ENCODE data around the gene GCLC.

GCLC gene

DNA sequence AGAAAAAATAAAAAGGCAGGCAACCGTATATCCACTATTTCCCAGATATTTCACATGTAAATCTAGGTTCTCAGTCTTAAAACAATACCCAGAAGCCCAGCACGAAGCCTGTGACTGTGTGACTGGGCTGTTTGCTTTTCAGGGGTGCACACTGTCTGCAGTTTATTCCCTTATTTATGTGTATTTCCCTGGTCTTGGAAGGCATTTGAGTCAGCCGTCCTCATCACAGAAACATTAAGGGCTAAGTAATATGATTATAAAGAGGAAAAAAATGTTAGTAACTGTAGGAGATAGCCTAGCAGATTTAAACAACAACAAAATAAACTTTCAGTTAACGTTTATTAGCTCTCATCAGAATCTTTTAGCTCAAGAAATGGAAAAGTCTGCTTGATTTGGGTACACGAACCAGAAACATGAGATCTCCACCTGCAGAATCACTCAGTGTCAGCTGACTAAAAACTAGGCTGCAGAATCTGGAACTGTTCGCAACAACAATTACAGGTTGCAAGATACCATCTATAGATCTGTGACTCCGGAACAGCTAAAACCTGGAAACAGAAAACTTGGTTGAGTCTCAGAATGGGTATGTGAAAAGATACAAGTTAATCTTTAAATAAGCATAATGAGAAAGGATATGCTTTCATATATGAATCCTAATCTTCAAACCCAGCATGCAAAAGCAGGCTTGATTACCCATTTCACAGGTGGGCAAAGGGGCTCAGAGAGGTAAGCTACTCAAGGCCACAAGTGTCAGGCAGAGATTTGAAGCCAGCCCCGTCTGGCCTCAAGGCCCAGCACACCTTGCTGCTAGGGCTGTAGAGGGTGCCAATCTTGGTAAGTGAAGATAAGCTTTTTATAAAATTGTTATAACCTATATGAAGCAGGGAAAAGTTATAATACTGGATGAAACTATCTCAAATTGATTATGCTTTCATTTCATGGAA lies 21.1 kb downstream of the GCLC start:
- no peak for DNase-seq

DNA sequence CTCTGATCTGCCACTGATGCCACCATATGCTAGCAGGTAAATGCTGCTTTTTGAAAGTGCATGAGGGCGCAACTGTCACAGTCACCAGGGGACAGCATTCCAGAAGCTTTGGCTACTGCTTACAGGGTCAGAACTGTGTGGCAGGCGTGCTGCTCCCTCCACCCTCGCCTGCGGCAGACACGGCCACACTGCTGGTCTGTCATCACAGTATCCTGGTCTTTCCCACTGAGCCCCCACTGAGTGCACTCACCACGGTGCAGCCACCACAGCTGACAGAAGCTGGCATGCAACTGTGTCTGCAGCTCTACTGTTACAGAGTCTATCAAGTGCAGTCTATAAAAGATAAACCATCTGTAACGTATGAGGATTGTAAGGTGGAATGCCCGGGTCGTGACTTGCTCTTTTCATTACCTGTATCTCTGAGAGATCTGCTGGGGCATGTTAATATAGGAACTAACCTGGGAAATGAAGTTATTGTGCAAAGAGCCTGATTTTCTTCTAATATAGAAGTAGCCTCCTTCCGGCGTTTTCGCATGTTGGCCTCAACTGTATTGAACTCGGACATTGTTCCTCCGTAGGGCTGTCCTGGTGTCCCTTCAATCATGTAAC lies 24.5 kb downstream of the GCLC start:
- no peak for DNase-seq

DNA sequence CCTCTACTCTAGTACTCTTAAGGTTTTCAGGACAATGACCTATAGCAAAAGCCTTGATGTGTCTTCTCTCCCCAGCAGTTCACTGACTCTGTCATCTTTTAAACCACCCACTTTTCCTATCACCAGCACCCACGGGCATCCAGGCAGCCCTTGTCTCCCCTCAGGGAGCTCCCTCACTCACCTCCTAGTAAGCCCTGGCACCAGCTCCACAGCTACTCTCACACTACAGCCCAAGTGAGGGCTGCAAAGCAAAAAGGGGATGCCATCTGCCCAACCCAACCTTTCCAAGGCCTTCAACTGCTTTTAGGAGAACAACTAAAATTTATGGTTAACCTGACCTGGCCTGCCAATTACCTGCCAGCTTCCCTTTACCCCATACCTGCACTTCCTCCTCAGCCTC lies 26.0 kb downstream of the GCLC start:
- no peak for DNase-seq

DNA sequence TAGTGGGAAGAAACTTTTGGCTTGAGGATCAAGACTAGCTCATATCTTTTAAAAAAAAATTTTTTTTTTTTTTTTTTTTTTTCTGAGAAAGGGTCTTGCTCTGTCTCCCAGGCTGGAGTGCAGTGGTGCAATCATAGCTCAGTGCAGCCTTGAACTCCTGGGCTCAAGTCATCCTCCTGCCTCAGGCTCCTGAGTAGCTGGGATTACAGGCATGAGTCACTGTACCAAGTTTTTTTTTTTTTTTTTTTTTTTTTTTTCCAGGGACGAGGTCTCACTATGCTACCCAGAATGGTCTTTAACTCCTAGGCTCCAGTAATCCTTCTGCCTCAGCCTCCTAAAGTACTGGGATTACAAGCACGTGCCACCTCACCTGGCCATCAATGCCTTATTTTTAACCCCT lies 27.9 kb downstream of the GCLC start:
- DNase-seq, result no peak

DNA sequence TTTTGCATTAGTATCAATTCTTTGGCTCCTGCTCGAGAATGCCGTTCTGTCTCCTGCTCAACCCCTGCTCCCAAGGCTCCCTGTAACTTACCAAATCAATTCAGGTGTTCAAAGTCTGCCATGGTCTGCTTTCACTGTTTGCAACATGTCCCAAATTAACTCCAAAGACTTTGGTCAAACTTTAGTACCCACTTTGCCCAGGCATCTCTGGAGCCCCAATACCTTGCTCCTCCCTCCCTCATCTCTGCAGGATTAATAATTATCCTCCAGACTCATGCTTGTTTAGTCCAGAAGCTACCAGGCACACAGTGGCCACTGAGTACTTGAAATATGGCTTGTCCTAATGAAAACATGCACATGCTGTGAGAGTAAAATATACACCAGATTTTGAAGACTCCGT lies 30.2 kb downstream of the GCLC start:
- no peak for DNase-seq

DNA sequence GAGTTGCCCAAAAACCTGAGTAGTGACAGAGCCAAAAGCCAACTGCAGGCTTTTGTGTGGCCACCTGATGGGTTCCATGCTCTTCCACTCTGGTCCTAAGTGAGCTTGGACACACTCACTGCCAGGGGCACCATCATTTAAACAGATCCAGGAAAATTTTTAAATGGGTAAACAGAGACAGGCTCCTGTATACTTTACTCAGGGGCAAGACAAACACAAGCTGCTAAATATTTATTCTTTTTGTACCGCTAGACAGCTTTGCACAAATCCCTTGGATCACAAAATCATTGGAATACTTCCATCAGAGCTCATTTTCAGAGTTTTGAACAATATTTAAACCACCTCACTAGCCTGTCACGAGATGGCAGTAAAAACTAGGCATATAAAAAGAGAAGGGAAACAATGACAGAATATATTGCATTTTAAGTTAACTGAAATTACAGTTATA lies 31.4 kb downstream of the GCLC start:
- DNase-seq, result no peak

DNA sequence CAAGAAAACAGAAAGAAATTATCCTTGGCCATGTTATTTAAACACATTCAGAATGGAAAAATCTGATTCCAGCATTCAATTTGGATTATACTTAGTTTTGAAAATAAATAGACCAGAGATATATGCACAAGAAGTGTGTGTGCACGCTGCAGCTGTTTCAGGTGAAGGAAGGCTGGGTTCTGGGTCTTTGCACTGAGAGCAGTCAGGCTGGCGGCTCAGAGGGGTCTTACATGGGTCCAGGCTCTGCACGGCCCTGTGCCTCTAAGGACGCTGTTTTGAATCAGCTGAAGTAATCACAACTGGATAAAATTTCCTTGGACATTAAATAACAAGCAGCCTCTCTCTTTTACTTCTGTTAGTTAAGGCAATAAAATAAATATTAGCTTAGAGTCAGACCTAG lies 31.8 kb downstream of the GCLC start:
- DNase-seq, result no peak

DNA sequence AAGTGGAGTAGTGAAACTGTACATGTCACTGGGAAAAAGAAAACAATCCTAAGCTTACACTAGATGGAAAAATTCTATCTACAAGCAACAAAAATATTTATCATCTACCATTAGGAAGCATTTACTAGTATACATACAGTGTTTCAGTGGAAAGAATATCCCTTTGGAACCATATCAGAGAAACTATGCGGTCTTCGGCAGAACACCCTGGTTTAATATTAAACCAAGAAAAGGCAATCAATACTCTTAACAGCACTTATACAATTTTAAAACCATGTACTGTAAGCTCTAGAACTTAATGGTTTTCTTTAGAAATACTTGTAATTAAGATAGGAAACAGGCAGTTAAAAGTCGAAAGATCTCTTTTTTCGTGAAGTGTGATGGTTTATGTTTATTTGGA lies 32.3 kb downstream of the GCLC start:
- DNase-seq, result no peak

DNA sequence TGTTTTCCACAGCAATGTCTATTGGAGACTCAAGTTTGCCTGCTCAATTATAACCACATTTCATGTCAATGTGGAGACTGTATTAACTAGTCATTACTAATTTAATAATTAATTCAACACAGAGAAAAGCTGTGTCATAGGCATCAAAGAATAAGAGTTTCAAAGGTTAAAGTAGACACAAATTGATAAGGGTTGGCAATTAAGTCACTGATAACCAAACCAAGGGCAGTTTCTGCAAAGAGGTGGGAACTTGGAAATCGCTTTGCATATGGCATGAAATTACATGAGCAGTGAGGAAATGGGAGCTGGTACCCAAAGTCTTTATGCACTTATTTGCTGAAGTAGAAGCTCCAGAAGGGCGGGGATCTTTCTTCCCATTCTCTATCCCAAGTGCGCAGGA lies 34.2 kb downstream of the GCLC start:
- no peak for DNase-seq

DNA sequence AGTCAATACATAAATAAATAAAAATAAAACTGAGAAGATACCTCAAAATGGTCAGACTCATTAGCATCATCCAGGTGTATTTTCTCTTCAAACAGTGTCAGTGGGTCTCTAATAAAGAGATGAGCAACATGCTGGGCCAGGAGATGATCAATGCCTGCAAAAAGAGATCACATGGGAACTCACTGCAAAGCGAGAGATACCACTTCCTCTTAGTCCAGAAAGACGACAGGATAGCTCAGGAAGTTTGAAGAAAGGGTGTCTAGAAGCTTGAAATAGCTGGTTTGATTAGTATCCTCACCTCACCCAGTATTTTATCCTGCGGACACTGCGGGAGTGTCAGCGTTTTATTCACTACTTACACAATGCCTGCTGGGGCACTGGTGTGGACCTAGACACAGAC lies 38.0 kb downstream of the GCLC start:
- DNase-seq, result no peak

DNA sequence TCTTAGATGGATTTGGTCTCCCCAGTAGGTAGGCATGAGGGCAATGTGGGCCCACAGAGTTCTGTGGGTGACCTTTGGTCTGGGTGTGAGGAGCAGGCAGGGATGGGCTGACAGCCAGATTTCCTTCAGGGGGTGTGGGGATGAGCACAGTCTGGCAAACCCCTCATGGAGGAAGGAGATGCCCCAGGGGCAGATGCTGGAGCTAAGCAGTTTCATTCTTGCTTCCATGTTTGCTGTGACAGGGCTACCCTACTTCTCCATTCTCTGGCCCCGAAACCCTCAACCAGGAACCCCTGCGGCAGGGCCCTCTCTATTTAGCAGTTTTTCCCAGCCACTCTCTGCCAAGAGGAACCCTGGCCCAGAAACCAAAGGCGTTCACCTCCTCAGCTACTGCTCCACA lies 40.4 kb downstream of the GCLC start:
- DNase-seq, result no peak

DNA sequence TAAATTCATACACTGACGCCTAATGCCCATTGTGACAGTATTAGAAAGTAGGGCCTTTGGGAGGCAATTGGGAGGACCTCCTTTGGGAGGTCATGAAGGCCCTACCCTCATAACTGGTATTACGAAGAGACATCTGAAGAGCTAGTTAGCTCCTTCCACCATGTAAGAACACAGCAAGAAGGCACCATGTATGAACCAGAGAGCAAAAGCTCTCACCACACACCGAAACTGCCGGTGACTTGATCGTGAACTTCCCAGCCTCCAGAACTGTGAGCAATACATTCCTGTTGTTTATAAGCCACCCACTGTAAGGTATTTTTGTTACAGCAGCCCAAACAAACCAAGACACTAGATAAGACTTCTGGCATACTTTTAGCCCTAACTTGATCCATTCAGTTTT lies 41.8 kb downstream of the GCLC start:
- DNase-seq, result no peak

DNA sequence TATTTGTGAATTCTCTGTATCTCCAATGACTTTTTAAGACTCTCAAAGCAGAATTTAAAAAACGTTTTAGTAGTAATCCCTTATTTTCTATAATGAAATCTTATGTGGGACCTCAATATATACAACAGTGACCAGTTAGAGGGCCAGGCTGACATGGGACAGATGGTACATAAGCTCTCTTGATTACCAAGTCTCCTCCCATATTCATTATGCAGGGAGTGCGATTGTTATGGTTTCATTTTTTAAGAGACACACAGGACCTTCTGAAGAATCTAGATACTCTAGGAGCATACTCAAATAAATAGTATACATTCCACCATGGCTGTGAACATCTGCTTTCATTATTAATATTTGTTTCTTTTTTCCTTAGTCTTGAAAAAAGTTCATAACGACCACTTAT lies 43.5 kb downstream of the GCLC start:
- DNase-seq, result no peak

DNA sequence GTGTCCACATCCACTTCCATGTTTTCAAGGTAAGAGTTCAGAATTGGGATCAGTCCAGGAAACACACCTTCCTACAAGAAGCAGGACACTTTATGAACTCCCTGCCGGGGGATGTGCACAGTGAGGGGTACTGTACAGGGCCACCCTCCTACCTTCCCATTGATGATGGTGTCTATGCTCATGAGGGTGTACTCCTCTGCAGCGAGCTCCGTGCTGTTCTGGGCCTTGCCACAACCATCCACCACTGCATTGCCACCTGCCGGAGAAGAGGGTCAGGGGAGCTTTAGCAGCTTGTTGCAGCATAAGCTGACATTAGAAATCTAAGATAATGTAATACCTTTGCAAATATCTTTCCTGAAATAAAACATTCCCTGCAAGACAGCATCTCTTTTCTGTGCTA lies 44.8 kb downstream of the GCLC start:
- no peak for DNase-seq

DNA sequence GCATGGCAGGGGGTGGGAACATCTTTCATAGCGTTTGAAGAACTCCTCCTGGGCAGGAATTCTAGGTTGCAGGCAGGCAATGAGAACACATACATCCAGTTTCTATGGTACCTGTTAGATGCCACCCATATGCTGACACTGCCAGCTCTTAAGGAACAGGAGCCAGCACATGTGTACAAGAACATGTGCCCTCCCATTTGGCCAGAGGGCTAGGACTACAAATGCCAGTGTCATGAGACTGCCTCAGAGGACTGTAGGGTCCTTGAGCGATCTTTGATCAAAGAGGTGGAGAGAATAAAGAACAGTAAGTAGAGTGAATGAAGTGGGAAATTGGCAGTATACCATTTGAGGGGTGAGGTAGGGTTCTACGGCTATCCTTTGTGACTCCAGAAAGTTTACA lies 45.8 kb downstream of the GCLC start:
- no peak for DNase-seq

DNA sequence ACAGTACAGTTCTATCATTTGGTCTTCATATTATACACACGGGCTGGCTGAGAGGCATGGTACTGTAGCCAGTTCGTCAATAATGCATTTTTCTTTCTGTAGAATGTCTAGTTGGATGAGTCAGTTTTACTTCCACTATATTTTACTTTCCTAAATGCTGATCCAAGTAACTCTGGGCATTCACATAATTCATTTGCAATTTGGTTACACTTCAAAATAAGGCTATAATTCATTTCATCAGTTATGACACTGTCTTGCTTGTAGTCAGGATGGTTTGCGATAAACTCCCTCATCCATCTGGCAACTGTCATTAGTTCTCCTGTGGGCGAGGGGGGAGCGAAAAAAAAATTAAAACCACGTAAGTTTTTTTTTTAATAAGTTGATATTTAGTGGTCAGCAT lies 46.3 kb downstream of the GCLC start:
- no peak for DNase-seq

DNA sequence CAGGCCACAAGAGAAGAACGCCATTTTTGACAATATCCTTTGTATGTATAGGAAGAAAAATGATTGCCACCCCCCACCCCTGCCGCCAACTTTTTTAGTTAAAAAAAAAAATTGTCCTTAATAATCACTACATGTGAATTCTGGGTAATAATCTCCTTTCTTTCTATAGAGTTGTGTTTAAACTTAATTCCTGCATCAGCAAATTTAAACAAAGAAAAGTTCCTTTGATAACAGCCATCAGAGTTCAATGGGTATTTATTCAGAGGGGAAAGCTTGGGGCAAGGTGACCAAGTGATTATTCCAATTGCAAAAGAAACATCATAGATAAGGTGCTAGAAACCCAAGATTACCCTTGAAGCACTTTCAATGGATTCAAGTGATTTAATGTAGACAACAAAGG lies 47.0 kb downstream of the GCLC start:
- no peak for DNase-seq

DNA sequence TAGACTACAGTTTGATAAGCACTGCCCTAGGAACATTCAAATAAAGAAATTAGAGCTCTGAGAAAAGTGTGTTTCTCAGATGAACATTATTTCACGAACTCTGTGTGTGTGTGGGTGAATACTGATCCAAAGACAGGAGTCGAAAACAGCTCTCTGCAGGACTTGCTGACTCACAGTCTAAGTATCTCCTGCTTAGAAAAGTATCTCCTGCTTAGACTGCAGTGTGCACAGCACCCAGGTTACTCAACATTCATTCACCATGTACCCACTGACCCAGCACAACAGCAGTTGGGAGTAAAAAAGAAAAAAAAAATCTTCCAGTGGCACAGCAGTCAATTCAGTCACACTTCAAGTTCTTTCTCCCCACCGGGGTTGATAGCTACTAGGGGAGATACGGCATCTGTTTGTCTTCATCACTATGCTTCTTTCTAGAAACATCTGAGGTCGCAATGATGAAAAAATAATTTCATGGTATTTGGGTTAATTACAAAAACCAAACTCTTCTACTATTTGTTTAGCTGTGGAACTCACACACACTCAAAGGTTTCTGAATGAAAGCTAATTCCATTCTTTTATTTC lies 48.0 kb downstream of the GCLC start:
- DNase-seq, result no peak

DNA sequence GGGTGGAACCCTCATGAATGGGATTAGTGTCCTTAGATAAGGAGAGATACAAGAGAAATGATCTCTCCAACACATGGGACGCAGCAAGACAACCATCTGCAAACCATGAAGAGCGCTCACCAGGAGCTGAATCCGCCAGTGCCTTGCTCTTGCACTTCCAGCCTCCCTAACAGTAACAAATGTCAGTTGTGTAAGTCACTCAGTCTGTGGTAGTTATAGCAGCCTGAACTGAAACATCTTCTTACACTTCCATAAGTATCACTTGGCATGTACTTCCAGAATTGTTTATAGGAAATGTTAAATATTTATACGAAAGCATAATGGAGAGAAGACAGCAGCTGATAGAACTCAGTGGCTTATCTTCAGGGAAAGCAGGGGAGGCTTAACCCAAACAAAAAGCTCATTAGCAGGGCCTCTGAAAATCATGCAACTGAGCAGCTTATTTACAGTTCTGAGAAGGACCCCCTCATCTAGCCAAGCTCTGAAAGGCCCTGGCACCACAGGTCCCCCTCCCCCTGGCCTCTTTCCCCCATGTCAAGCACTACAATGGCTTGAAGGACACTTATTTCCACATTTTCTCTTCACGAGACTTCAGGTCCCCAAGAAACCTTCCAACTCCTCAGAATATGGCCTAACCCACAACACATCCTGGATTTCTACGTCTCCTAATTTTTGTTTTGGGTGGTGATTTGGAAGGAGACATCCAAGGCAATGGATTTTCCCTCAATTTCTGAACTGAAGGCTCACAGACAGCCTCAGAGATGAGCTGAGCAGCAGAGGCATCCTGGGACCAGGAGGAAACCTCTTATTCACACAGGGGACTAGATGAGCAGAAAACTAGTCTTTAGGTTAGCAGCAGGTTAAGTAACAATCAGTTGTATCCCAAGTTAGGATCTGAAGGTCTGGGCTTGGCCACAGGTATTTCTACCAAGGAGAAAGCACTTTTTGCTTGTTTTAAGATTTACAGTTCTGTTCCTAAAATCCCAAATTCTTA lies 49.1 kb downstream of the GCLC start:
- no peak for DNase-seq

DNA sequence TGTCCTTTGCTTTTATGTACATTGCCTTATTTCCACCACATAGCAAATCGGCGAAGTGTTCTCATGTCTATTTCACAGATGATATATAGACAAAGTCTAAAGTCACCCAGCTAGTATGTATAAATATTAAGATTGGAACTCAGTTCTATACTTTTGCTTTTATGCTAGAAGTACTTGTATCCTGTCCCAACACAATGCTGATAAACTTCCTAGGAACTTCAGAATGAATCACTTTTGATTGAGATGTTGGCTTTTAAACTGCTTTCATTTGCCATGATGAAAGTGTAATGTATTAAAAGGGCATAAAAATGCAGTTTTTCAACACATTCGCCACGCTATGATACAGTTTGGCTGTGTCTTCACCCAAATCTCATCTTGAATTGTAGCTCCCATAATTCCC lies 50.8 kb downstream of the GCLC start:
- DNase-seq, result no peak

DNA sequence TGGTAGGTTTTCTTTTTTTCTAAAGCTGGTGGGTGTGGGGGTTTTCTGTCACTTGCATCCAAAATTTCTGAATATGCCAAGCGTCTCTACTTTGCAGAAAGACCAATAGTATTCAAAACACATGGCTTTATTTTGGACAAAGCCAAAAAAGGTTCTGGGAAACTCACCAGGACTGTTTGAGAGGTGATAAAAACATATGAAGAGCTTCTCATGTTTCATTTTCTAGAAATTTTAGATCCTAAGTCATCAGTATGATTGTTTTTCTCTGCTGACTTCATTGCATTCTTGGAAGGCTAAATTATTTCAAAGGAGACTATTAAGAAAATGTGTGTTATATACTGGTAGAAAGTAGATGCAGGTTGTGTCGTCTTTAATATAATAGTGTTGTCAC lies 51.3 kb downstream of the GCLC start:
- DNase-seq, result no peak

DNA sequence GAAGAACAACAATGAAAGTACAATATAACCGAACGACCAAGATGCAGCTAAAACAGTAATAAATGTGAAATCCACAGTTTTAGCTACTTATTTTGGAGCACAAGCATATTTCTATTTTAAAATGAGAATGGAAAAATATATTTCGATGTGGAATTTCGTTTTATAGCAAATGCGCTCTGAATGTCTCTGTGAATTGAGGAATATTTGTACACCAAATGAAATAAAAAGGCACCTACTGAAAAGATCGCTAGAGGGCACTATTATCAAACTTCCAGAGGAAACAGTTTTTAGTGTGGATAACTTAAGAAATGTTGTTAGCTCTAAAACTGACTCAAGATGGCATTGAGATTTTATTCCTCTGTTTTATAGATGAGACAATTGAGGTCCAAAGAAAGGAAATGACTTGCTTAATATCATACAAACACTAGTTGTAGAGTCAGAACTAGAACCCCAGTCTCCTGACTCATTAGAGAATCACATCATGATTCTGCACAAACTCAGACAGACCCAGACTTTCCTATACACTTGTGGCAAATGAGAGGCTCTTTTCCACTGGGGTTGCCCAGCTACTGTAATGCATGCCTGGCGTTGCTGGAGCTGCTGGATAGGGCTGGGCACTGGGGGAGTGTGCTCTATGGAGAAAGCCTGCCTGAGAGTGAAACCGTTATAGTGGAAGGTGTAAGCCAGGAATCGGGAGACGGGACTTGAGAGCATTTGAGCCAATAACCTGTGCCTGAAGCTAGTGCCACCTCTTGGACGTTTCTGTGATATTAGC lies 51.9 kb downstream of the GCLC start:
- DNase-seq, result peak; percentile 26

All from NCI-H2029 (cell line).